SK-N-SH (cell line): Measurements from ENCODE around the gene EIF3D.

ENCODE experiments used
- RAD21 ChIP-seq: IDR thresholded peaks from 2 replicates; pipeline ENCODE4 v1.6.1; 2012; ENCODE audit warnings: mild to moderate bottlenecking, low read length
- SMC3 ChIP-seq: IDR thresholded peaks from 2 replicates; pipeline ENCODE4 v1.6.1; 2012; ENCODE audit warnings: low read depth, low read length, improper control_type of control experiment
- TF ChIP-seq, protein P1 (sequence below): fragments of 200-600 bp; sonication (generic); IDR thresholded peaks from 2 replicates; pipeline ENCODE4 v1.6.1; 2017; ENCODE audit warnings: antibody characterized with exemption, mild to moderate bottlenecking, moderate library complexity

- no peak for TF ChIP-seq RAD21
- TF ChIP-seq, protein P1, sequence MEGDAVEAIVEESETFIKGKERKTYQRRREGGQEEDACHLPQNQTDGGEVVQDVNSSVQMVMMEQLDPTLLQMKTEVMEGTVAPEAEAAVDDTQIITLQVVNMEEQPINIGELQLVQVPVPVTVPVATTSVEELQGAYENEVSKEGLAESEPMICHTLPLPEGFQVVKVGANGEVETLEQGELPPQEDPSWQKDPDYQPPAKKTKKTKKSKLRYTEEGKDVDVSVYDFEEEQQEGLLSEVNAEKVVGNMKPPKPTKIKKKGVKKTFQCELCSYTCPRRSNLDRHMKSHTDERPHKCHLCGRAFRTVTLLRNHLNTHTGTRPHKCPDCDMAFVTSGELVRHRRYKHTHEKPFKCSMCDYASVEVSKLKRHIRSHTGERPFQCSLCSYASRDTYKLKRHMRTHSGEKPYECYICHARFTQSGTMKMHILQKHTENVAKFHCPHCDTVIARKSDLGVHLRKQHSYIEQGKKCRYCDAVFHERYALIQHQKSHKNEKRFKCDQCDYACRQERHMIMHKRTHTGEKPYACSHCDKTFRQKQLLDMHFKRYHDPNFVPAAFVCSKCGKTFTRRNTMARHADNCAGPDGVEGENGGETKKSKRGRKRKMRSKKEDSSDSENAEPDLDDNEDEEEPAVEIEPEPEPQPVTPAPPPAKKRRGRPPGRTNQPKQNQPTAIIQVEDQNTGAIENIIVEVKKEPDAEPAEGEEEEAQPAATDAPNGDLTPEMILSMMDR = no peak
- TF ChIP-seq SMC3 = no peak
Measured at GRCh38 chr22:36505998-36506635, 22.8 kb downstream of the EIF3D start.
